NCI-H1092 treated with DMSO at 0.1 percent for 48 hours (cell line): ENCODE measurements around the gene MAP4K2.

Experiments used
- DNase-seq: peaks from one replicate; lab custom pipeline; 2025; lab: John Stamatoyannopoulos, UW

The MAP4K2 gene

DNA sequence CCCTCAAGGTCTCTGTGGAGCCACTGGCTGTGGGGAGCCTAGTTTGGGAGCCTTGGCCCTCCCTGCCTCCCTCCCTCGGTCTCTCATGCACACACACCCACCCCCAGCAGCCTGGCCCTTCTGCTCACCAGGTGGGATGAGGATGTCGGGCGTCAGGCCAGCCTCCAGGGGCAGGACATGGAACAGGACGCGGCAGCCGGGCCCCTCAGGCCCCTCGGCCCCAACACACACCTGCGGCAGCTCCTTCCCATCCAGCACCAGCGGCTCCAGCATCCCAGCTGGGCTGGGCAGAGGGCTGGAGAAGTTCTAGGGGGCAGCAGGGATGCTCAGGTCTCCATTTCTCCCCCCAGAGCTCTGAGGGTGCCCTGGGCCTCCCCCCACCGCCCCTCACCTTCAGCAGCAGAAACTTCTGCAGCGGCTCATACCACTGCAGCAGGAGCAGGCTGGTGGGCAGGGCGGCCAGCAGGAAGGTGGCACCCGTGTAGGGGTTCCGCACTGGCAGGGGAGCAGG, 11.2 kb downstream of the MAP4K2 start:
- no peak for DNase-seq

DNA sequence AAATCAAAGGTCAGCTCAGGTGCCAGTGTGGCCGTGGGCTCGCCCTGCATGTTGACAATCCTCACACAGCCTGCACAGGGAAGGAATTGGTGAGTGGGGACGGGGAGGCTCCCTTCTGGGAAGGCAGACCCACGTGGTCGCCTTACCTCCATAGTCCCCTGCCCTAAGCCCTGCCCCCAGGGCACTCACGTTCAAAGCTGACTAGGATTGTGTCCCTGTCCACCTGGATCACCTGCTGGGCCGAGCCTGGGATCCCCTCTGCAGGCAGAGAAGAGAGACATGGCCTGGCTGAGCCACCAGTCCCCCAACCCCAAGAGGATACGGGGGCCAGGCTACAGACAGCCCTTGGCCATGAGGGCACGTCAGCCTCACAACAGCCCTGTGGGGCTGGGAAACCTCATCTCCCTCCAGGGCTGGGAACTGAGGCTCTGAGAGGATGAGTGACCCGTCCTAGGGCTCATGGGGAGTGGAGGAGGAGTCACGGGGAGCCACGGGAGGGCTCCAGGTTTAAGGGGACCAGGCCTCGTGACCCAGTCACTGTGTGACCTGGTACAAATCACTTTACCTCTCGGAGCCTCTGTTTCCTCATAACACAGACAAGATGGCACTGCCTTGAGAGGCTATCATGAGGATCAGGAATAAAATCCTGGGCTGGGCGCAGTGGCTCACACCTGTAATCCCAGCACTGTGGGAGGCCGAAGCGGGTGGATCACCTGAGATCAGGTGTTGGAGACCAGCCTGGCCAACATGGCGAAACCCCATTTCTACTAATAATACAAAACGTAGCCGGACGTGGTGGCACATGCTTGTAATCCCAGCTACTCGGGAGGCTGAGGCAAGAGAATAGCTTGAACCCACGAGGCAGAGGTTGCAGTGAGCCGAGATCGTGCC, 12.6 kb downstream of the MAP4K2 start:
- no peak for DNase-seq

DNA sequence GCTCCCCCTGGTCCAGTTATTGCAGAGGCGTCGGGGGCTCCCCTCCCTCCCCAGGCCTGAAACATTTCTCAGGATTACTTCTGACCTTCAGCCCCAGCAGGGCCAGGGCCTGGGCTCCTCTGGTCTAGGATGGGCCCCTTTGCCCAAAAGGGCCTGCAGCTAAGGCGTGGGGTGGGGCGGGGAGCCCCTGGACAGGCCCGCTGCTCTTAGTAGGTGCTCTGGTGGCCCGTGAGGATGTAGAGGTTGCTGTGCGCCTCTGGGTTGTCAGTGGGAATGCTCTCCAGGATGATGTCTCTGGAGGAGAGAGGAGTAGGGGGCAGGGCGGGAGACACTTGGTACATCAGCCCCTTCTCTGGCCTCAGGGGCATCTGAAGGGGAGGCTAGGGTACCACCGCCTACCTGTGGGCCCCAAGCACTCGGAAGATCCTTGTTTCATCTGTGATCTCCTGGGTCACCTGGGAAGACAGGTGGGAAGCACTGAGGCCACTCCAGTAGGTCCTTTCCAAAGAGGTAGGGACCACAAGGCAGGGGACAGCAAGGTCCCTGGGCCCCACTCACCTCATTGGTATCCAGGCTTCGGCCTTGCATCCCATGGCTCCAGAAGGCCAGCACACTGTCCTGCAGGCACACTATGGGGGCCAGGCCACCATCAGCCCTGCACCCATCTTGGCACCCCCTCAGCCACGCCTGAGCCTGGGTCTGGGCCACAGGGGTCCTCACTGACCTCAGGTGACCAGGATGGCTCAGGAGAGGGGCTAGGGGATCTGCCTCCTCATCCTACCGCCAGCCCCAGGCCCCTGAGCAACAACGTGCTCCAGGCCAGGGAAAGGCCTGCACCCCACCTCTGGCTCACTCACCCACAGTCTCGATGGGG, 13.4 kb downstream of the MAP4K2 start:
- no peak for DNase-seq

DNA sequence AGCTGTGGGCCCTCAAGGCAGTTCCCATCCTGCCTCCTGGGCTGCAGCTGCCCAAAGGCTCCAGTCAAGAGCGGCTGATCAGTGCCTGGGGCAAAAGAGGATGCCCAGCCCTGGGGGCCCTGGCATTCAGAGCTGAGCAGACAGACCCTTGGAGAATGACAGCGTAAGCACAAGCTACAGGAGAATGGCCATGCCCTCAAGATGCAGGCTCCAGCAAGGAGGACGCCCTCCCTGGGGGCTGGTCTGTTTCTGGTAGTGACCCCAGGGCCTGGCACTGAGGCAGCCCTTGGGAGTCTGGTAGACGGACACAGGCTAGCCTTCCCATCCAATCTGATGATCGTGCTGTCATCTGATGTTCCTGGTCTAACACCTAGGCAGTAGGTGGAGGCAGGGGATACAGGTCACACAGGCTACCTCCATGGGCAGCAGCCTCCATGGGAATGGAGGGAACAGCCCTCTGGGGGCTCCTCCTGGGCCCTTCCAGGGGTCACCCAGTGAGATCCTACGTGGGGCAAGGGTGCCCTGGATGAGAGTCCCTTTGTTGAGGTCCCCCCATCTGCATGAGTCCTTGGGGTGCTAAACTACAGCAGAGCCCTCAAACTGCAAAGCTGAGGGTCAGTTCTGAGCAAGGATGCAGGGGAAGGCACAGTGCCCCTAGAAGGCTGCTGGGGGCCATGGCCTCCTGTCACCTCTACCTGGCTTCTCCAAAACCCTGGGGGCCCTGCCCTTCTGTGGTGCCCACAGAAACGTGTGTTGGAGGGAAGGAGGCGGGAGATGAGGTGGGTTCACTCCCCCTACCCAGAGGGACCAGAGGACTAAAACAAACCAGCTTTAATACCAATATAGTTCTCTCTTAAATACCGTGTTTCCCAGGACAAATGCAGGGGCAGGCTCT, 14.4 kb downstream of the MAP4K2 start:
- no peak for DNase-seq

DNA sequence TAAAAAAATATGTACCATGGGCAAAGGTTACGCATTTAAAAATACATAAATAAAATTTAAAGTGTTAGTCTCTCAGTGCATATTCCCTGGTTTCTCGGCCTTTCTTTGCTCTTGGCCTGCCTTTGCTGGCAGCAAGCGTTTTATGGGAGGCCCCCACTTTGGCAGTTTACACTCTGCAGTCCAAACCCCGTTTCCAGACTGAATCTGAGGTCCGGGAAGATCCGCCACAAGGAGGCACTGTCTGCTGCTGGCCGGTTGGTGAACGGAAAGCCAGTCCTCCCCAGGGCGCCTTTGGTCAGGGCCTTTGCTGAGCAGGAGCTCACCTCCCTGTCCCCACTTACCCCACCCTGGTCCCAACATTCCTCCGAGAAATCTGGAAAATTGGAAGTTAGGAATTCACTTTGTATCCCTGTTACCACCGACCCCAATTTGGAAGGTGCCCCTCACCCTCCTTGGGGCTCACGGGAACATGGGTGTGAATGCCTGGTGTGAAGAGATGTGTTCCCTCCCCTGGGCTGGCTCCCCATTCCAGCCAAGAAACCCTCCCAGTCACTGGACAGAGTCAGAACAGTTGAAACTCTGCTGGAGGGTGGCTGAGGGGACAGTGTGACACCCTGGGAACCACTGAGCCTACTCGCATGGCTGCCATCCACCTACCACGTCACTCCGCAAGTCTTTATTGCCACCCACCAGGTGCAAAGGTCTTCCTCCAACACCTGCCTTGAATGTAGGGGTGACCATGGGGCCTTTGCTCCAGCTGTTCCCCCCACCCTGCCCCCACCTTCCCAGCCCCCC, 15.3 kb downstream of the MAP4K2 start:
- DNase-seq: no peak

DNA sequence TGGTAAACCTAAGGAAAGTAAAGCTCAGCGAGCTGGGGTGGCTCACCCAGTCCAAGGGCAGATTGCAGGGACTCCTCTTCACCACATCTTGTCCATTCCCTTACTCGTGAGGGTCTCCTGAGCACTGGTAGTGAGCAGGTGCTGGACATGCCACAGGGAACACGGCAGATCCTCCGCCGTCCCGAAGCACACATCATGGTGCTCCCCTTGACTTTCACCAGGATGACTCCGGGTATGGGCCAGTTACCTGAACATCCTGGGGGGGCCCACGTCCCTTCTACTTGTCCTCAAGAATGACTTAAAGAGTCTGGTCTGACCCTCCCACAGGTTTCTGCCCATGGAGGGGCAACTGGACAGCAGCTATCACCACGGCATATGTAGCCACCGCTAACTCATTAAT, 16.7 kb downstream of the MAP4K2 start:
- no peak for DNase-seq

DNA sequence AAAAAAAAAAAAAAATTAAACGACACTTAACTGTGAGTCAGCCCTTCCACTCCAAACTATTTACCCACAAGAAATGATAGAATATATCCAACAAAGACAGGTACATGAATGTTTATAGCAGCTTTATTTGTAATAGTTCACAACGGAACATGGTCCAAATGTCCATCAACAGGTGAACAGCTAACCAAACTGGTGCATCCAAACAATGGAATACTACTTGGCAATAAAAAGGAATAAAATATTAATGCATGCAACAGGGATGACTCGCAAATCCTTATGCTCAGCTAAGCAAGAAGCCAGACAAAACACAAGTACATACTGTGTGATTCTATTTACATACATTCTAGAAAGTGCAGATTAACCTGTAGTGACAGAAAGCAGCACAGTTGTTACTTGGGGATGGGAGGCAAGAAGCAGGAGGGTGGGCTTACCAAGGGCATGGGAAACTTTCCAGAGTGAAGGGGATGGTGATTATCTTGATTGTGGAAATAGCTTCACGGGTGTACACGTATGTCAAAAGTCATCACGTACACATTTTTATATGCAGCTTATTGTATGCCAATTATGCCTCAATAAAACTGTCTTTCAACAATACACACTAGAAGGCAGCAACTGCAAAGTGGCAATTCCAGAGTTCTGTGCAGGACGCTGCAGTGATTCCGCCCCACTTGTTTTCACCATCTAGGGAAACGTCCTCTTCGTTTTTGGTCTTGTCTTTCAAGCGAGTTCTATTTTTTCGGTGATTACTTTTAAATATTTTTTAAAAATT, 18.0 kb downstream of the MAP4K2 start:
- no peak for DNase-seq

DNA sequence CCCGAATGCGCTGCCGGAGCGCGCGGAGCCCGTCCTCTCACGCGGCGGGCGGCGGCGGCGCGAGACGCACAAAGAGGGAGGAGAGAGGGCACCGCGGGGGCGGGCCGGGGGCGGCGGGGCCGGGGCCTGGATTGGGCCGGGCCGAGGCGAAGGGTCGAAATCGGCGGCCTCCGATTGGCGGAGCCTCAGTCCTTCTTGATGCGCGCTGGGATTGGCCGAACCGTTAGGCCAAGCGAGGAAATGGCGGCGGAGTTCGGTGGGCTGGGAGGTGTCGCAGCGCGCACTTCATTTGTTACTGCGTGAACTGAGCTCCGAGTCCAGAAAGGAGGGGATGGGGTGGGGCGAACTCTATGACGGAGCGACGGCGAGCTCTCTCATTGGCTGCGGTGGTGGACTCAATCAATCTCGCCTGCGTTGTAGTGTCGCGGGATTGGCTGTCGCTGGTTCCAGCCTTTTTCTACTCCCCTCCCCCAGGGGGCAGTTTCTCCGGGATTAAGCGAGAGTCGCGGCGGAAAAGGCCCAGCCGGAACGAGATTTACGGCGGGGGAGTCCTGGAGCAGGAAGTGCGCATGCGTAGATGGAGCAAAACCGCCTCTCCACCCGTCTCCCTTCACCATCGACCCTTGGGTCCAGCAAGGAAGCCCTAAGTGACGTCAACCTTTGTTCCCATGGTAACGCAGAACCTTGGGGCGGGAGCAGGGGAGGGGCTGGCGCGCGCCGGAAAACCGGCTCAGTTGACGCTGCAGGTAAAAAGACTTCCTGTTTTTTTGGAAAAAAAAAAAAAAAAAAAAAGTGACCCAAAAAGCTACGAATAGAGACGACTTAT, 24.3 kb downstream of the MAP4K2 start, which contains the start of gene SF1:
TSS of gene SF1 (minus strand) at position 70 of the 826 bp plus-strand sequence. CDS start 150 bp downstream, outside the sequence.
- DNase-seq: peak; percentile 100

DNA sequence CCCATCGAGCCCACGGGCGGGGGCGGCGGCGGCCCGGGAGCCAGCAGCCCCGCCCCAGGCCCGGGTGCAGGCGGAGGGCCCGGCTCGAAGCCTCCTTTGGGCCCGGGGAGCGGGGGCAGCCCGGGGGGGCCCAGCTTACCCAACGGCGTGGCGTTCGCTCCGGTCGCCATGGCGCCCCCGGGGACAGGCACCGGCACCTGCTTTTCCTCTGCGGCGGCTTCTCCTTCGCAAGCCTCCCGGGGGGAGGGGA, 24.9 kb downstream of the MAP4K2 start:
- no peak for DNase-seq

DNA sequence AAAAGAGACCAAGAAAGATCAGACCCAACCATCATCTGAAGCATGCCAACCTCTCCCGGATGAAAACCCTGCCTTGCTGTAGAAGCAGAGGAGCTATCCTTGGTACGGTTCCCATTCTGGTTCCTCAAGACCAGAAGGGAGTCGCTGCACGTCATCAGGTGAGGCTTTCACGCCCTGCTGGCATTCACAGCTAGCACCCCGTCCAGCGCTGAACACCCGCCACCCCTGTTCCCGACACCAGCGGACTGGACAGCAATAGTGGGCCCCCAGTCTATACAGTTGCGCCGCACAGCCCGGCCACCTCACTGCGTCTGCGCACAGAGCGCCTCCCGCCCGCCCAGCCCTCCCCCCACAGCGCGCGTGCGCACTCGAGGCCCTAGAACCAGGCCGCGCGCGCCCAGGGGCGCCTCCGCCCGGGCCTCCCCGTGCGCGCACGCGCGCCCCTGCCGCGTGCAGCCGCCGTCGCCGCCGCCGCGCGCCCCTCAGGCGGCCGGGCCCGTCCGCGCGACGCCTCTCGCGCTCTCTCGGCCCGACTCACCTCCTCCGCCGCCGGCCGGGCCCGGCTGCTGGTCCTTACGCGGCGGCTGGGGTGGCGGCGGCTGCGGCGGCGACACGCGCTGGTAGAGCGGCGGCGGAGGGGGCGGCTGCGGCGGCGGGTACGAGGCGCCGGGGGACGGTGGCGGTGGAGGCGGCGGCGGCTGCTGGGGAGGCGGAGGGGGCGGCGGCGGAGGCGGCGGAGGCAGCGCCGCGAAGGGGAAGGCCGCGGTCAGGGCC, 25.4 kb downstream of the MAP4K2 start:
- DNase-seq: peak; percentile 76

DNA sequence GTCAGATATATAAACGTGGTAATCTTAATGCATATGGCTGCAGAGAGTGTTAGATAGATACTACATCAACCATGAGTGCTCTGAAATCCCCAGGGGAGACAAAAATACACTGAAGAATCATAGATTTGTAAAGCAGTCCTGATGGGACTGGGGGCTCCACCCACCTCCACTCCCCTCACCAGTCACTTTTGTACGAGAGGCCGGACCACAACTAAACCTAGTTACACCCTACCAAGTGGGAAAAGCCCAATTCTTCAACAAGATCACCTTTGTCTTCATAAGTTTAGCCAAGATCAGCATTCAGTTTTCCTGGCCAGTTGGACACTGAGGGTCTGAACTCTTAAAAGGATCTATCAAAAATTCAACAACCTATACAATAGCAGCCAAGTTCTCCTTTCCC, 26.1 kb downstream of the MAP4K2 start:
- no peak for DNase-seq

DNA sequence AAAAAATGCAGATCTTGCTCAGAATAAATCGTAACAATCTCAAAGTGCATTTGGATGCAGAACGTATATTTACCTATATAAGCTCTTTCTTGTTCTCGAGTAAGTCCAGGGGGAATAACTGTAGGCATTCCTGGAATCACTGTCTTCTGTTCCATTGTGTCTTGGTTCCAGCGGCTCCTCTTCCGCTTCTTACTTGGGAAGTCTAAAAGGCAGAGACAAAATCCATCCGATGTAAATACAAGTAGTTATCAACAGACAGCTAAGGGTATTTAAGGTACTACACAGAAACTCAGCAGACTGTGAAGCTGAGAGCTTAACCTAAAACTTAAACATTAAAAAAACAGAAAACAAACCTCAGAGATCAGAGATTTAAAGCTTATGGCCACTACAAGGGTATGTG, 26.6 kb downstream of the MAP4K2 start:
- no peak for DNase-seq

DNA sequence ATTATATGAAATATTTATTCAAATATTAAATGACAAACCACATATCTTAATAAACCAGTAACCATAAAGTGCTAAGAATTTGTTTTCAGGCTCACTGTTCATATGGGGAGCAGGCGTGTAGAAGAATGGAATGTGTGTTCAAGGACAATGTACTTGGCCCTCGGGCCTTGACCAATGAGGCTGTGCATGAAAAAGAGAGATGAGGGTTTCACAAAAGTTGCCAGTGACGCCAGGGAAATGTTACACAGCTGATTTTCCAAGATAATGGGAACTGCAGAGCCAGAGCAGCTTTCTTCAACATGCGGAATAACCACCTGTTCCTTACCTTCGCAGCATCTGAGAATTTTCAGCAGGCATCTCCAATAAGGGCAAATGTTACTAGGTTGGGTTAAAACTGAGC, 28.9 kb downstream of the MAP4K2 start:
- DNase-seq: no peak

DNA sequence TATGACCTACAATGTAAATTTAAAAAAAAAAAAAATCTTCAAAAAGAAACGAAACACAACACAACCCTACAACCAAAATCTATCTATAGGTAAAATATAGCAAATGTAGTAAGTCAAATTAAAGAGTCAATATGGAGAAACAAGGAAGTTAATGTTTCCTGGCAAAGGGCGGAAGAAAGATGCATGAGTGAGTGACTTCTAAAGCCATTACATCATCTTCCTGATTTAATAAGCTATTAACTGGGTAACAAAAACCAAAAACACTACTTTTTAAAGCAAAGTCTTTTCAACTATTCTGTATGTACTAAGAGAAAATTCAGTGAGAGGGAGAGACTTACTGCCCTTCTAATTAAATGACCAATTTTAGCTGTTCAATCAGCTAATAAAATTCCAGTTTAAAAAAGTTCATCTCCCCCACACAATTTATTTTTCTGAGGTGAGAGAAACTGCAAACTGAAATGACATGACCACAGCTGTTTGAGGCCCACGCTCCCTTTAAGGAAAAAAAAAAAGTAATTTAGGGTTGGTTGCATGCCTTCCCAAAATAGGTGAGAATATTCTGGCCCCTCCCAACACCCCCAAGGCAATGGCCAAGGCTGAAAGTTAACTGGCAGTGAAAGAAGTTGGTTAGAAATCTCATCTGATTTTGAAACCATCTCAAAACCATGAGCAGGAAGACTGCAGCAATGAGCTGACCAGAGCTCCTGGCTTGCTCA, 30.6 kb downstream of the MAP4K2 start:
- DNase-seq: no peak

DNA sequence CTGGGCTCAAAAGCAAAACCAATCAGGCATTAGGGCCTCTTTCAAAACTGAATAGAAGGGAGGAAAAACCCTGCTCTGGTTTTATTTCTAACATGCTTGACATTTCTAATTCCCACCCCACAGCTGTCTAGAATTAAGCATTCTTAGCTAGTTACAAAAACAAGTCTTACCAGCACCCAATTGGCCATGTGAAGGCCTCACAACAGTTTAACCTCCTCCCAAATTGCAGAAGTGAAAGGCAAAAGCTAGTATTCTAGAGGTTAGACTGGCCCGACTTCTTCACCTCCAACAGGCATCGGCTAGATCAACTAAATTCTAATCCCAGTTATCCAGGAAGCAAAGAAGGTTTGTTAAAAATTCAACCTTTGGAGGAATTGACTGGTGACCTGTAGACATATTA, 31.2 kb downstream of the MAP4K2 start:
- no peak for DNase-seq

DNA sequence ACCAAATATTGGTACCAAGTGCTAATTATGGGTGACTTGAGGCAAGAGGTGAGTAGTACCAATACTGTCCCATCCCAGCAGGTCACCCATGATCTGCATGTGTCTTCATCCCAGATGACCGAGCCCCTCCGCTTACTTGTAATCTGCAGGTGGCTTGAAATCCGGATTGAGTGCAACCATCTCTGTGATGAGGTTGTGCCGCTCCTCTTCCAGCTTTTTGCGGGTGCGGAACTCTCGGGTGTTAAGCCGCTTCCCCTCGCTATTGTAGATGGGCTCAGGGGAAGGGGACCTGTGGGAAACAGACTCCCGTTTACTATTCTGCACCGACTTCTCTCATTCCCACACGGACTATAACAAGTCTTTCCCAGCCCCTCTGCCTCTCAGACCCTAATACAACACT, 32.9 kb downstream of the MAP4K2 start:
- no peak for DNase-seq

DNA sequence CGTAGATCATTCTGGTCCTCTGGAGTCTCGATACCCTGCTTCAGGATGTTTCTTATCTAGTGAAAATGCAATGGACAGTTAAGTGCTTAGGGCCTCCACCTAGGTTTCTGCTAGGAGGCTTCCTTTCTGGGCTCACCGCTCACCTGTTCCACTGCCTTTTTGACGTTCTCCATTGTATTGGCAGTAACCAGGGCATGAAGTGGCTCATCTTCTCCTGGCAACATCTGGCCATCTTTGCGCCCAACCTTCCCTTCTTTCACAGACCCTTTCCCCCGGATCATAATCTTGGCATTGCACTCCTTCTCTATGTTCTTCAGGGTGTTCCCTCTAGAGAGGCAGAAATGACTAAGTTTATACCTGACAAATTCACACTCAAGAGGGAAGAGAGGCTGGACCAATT, 33.7 kb downstream of the MAP4K2 start:
- DNase-seq: no peak

DNA sequence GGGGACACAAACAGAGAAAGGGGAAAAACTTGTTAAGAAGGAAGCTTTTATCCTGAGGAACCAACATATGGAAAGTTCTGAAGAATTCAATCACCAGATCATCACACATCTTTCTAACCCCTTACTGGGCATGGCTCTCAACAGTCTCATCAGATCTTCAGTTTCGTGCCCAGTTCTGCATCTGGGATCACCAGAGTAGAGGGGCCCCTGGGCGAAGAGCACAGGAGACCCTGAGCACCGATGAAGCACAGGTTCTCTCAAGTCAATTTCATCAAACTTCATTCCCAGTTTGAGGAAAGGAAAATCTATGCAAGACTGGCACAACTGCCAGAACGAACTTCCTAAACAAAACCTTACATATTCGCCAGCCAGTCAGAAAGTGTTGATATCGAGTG, 34.7 kb downstream of the MAP4K2 start:
- no peak for DNase-seq
